ENCODE results near the gene MYBPC3.
"Not testable (repeated sequence)": the region's sequence is repeated elsewhere in the genome, so short reads cannot be mapped to it uniquely, and the experiment has no call there.

Gene MYBPC3

DNA sequence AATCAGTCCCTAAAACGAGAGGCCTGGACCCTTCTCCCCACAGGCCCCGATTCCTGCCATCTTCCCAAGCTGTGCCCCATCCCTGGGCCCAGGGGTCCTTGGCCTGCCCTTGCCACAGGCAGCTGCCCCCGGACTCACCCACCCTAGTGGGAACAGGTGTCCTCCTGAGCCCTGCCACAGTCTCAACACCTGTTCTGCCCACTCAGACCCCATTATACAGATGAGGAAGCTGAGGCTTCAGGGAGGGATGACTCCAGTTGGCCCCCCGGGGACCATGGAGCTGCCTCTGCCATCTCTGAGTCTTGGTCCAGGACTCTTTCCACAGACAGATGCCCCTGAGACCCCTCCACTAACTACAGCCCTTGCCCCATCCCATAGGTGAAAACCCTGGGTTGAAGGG is 15.9 kb downstream of the MYBPC3 start:
- DNase-seq = no peak

DNA sequence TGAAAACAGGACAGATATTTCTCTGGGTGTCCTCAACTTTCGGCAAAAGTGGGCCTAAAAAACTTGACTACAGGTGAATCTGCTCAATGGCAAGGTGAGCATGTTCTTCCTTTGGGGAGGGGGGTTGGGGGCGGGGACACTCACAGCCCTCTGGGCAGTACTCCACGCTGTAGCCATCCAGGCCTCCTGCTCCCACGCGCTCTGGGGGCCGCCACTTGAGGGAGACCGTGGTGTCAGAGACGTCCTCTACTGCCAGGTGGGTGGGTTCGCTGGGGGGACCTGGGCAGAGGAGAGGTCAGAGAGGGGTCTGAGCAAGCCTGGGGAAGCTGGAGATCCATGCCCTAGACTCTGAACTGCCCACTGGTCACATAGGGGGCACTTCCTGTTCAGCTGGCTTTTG is 16.8 kb downstream of the MYBPC3 start:
- DNase-seq = no peak

DNA sequence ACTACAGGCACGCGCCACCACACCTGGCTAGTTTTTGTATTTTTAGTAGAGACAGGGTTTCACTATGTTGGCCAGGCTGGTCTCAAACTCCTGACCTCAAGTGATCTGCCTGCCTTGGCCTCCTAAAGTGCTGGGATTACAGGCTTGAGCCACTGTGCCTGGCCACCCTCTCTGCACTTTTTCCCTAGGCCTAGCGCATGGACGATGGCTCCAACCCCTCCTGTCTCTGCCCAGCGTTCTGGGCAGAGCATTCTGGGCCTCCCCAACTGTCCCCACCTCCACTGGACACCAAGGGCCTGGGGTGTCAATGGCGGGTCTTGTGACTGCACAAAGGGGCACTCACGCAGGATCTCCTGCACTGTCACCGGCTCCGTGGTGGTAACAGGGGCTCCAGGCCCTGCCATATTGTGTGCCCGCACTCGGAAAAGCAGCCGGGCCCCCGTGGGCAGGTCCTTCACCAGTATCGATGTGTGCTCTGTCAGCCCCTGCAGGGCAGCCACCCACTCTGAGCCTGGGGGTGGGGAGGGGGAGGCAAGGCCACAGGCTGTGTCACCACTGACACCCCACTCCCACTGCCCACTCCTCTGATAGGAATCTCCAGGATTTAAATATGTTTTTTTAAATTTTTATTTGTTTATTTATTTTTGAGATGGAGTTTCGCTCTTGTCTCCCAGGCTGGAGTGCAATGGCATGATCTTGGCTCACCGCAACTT is 17.6 kb downstream of the MYBPC3 start:
- DNase-seq = not testable (repeated sequence)

DNA sequence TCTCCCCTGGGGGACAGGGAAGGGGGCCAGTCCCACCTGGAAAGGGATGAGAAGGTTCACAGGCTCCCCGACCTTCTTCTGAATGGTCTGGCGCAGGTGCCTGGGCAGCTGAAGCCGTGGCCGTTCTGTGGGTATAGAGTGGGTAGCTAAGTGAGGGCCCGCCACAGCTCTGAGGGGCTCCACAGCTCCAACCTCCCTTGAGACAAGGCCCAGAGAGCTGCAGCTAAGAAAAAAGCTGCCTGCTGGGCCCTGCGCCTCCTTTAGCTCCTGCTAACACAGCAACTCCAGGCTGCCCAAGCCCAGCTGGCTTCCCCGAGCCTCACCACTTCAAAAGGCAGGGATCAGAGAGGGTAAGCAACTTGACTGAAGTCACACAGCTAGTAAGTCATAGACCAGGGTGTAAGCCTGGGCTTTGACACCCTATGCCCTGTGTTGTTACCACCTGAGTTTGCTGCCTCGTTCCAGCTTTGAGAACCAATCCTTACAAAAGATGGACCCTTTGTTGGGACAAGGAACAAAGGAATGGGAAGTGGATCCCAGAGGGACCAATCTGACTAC is 18.5 kb downstream of the MYBPC3 start:
- no peak for DNase-seq

DNA sequence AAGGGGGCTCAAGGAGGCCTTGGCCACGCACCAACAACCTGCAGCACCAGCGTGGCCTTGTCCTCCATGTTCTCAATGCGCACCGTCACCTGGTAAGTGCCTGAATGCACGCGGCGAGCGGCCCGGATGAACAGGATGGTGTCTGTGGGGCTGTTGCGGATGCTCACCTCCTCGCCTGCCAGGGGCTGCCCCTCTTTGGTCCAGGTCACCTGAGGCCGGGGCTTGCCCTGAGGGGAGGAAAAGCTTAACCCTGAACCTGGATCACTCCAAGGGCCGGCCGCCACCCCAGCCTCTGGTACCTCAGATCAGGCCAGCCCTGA is 19.0 kb downstream of the MYBPC3 start:
- DNase-seq = no peak

DNA sequence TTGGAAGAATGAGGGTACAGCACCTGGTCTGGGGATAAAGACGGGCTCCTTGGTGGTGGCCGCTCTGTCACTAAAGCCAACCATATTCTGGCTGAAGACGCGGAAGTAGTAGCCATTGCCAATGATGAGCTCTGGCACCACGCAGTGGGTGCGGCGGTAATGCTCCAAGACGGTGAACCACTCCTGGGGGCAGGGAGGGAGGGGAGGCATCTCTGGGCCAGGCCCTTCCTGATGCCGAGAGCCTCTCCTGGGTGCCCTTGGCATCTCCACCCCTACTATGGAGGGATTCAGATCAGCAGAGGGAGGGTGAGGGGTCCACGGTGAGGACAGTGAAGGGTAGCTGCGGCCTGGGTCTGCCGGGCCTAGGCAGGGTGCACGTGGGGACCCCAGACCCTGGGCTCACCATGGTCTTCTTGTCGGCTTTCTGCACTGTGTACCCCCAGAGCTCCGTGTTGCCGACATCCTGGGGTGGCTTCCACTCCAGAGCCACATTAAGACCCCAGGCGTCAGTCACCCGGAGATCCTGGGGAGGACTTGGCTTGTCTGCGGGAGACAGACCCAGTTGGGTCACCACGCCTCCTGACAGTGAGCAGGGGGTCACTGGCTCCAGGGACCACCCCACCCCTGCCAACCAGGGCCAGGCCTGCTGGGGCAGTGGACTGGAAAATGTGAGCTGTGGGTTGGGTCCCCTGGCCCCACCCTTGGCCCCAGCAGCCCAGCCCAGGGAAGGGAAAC is 19.5 kb downstream of the MYBPC3 start:
- DNase-seq = no peak

DNA sequence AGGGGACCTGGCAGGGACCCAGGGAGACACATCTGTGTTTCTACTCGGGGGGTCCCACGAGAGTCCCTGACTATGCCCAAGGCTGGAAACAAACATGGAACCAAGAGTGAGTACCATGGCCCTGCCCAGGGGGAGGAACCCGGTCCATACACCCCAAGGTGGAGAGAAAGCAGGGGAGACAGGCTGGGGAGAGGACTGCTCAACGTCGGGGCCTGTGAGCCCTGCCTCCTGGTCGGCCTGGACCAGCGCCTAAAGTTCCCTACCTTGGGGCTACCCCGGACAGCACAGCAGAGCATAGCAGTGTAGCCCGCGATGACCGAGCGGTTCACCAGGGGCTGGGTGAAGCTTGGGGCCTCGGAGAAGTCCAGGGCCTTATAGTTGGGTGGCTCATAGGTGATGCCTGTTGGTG is 20.2 kb downstream of the MYBPC3 start:
- DNase-seq = no peak

DNA sequence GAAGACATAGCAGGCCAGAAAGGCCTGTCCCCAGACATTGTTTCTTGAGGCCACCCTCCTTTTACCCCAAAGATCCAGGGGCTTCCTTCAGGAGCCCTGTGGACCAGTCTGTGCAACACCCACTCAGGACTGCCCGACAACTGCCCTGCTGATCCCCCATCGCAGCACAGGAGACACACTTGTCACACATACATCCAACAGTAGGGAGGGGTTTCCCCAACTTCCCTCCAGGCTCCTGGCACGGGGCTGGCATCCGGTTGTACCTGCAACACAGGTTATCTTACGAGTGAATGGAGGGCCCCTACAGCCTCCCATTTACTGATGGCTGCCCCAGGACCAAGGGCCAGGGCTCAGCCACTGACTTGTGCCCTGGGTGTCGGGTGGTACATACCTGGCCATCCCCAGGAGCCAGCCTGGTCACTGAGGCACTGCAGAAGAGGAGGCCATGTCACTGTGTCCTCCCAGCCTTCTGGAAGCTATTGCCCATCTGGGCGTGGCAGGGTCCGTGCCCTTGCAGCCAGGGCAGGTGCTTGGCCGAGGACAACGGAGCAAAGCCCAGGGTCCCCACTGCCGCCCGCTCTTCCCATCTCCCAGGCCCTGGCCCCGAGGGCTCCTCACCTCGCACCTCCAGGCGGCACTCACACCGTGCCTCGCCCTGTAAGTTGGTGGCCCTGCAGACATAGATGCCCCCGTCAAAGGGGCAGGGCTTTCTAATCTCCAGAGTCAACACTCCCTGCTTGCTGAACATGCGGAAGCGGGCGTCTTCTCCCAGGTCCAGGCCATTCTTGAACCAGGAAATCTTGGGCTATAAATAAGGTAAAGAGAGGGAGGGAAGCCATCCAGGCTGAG is 20.8 kb downstream of the MYBPC3 start:
- no peak for DNase-seq

DNA sequence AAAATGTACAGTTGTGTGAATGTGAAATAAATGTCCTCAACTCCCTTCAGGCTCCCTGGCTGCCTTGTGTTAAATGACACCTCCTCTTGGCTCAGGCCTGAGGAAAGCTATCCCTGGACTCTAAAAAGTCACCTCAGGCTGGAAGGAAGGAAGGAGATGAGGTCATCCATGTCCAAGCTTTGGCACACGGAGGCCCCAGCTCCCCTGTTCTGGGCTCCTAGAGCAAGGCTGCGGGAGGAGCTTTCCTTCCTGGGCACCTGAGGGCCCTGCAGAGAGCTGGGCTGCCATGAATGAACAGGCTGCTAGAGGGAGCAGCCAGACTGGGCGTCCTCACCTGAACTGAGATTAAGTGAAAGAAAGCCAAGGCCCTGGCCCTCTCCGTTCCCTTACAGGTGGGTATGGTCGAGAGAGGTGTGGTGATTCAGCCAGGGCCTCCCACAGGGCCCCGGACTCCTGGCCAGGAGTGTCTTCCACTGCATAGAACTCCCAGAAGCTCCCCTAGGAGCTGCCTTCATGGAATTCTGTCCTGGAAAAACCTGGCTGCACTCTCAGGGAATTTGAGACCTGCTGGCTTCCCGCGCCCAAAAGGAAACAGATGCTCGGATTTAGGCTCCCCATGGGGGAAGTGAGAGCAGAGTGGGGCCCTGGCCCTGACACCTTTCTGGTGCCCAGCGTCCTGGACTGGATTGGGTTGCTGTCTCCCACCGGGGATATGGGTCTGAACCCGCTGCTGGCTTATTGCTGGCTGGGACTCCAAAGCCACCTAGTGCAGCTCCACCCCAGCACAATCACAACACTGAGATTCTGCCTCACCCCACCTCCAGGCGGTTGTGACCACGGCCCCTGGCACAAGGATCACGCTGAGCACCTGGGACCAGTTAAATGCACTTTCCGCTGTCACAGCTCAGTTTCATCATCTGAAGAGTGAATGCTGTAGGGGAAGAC is 22.2 kb downstream of the MYBPC3 start:
- DNase-seq = no peak

DNA sequence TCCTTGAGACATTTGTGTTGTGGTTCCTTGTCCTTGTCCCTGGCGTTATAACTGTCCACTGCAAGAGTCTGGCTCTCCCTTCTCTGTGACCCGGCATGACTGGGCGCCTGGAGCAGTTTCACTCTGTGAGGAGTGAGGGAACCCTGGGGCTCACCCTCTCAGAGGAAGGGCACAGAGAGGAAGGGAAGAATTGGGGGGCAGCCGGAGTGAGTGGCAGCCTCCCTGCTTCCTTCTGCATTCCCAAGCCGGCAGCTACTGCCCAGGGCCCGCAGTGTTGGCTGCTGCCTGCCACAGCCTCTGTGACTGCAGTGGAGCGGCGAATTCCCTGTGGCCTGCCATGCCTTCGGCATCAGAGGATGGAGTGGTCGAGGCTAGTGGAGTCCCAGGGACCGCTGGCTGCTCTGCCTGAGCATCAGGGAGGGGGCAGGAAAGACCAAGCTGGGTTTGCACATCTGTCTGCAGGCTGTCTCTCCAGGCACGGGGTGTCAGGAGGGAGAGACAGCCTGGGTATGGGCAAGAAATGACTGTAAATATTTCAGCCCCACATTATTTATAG is 23.0 kb downstream of the MYBPC3 start:
- no peak for DNase-seq

DNA sequence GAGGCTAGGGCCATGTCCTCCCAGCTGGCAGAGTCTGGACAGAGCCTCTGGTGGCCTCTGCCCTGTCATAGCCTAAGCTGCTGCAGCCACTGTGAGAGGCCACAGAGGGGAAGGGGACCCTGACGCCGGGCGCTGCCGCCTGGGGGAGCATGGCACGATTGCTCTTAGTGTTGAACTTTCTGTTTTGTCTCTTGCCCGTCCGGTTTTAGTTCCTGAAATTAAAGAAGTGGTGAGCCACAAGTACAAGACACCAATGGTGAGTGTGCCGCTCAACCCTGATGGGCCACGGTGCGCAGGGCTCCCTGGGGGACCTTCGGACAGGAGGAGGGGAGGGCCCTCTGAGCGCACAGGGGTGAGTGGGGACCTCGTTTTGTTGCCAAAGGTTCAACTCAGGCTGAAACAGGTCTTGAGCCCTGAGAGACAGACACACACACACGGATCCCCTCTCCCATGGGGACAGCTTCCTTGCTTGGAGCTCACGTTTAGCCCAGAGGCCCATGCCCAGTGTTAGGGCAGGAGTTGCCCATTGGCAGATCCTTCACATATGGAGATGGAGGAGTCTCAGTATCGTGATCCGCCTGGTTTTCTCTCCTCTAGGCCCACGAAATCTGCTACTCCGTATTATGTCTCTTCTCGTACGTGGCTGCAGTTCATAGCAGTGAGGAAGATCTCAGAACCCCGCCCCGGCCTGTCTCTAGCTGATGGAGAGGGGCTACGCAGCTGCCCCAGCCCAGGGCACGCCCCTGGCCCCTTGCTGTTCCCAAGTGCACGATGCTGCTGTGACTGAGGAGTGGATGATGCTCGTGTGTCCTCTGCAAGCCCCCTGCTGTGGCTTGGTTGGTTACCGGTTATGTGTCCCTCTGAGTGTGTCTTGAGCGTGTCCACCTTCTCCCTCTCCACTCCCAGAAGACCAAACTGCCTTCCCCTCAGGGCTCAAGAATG is 23.8 kb downstream of the MYBPC3 start:
- DNase-seq = no peak

DNA sequence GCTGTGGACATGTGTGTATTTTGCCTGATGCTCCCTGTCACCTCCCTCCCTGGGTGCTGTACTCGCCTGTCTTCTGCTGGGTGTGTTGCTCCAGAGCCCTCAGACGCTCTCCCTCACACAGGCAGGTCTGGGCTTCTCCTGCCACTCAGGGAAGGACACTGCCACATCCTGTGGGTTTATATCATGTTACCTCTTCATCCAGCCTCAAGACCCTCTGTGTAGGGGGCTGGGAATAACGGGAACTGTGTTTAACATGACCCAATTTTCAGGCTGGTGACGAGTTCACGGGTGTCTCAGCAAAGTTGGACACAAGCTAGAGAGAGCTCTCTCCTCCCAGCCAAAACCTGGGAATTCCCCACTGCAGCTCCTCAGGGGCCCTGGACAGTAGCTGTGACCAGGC is 24.6 kb downstream of the MYBPC3 start:
- DNase-seq = no peak

DNA sequence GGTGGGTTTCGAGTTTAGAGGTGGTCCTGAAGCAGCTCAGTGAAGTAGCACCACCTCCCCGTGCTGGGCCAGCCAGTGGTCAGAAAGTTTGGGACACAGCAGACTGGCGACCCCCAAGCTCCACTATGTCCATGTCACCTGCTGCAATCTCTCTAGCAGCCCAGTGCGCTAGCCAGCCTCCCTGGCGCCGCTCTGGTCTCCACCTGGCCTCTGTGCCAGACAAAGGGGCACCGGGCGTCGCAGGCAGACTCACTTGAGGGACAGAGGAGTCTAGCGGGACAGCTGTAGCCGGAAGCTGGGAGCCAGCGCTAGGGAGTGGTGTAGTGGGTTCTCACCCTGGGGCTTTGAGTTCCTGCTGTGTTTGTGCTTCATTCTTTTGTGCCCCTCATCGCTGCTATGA is 25.5 kb downstream of the MYBPC3 start:
- DNase-seq = no peak

DNA sequence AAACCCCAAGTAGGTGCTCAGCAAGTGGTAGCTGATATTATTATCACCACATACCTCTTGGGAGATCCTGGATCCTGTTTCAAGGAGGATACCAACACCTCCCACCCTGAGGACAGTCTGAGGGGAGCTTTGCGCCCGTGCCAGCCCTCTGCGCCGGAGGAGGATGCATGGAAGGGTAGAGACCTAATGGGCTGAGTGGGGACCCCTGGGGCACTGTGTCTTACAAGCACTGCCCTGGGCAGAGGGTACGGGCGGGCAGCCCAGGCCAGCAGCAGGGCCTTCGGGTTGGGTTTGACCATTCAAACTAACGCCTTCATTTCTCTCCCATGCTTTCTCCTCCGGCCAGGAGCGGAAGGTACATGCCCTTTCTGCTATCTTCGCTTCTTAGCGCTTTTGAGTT is 26.3 kb downstream of the MYBPC3 start:
- DNase-seq = no peak

DNA sequence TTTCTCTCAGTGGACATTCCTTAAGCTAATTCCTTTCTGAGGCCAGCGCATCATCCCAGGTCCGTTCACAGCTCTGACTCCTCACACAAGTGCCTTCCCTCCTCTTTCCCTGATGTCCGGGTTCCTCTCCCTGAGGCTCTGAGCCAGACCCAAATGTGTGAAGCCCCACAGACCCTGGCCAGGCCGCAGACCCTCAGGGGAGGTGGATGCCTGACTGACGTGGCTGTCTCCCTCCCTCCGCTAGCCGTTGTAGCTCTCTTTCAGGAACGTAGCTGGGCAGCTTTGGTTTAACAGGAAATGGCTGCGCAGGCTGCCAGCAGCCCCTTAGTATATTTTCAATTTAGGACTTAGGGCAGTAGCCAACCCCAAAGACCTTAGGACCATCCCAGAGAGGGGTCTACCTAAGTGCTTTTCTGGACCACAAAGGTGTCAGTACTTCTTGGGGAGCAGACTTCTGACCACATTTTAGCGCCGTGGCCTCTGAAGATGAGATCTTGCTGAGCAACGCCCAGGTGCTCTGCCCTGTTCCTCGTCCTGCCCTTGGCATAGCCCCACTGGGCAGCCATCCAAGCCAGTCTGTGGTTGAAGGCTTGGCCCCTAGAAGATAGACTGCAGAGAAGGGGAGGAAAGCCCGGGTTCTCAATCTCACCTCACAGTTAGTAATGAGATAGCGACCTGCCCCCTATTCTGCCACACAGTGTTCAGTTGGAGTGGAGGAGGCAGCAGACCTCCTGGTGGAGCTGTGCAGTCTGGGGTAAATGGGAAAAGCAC is 27.0 kb downstream of the MYBPC3 start:
- DNase-seq = no peak

DNA sequence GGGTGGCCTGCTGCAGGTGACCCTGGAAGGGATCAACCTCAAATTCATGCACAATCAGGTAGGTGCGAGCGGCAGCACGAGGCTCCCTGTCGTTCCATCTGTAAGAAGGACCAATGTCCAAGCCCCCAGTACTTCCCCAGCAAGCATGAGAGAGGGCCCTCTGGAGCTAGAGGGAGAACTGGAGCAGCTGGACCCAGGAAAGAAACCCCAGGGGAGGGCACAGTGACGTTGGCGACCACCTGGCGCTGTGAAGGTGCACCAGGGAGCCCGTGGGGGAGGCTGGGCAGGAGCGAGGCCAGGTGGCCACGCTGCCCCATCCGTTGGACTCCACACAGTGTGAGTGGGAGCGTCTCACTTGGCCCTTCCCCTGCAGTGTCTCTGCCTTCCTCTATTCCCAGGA is 28.0 kb downstream of the MYBPC3 start:
- DNase-seq = no peak

DNA sequence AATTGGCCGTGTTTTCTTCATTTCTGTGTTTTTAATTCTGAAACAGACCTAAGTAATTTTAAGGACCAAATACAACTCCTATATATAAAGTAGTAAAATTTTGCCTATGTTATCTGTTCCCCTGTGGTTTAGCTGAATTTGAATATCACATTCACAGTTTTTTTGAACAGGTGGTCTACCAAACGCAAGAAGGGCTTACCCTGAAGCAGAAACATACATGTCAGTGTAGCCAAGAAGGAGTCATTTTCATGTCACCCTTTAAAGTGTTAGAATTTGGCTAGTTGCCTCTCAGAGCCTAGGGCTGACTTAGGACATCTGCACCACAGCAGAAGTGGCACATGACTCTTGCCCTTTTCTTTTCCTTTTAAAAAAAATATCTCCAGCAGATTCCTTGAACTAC is 34.3 kb downstream of the MYBPC3 start:
- no peak for DNase-seq

DNA sequence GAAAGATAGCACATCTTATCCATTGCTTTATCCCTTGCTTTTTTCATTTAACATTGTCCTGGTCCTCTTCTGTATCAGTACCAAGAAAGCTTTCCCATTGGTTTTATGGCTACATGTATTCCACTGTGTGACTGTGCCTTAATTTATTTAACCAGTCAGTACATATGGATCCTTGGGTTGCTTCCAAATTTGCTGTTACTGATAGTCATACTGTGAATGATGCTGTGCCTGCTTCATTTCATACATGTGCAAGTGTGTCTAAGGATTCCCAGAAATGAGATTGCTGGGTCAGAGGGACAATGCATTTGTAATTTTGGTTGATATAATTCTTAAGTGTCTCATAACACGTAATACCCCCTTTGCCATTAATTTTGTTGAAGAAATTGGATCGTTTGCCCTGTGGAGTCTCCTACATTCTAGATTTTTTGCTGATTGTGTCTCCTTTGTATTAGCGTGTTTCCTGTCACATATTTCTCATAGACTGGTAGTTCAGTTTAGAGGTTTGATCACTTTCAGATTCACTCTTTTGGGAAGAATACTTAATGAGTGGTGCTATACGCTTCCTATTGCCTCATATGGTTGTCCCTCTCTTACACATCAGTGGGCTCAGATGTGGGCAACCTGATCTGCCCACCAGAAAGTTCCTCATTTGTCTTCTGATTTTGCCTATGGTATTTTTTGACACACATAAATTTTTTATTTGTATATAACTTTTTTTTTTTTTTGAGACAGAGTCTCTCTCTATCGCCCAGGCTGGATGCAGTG is 35.3 kb downstream of the MYBPC3 start:
- no peak for DNase-seq

DNA sequence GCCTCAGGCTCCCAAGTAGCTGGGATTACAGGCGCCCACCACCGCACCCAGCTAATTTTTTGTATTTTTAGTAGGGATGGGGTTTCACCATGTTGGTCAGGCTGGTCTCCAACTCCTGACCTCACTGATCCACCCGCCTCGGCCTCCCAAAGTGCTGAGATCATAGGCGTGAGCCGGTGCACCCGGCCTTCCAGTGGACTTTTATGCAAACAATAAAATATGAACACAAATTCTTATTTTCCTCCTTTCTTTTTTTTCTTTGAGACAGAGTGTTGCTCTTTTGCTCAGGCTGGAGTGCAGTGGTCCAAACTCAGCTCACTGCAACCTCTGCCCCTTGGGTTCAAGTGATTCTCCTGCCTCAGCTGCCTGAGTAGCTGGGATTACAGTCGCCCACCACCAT is 36.0 kb downstream of the MYBPC3 start:
- DNase-seq = not testable (repeated sequence)
